ENCODE data around the gene CMIP. TPM values are rescaled to one million over a fixed set of nuclear protein-coding genes. Genes with fewer than 3 reads are reported as not detected.

Gene CMIP
- total RNA-seq, 1 donor, result 15.7 TPM

DNA sequence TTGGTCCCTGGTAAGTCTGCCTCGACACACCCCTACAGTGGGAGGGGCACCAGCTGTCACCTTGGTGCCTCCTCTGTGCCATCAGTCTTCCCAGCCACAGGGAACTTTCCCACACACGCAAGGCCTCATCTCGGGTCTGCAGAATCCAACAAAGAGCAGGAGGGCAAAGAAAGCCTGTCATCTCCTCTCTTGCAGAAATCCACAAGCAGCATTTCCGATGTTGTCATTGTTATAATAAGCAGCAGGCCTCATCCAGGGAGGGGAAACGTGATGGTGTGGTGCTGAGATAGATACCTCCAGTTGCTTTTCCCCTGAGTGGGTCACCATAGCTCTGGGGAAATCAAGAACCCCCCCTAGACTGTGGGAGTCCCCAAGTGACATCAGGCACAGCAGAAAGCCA, 110.4 kb downstream of the CMIP start:
- TF ChIP-seq, protein P1, sequence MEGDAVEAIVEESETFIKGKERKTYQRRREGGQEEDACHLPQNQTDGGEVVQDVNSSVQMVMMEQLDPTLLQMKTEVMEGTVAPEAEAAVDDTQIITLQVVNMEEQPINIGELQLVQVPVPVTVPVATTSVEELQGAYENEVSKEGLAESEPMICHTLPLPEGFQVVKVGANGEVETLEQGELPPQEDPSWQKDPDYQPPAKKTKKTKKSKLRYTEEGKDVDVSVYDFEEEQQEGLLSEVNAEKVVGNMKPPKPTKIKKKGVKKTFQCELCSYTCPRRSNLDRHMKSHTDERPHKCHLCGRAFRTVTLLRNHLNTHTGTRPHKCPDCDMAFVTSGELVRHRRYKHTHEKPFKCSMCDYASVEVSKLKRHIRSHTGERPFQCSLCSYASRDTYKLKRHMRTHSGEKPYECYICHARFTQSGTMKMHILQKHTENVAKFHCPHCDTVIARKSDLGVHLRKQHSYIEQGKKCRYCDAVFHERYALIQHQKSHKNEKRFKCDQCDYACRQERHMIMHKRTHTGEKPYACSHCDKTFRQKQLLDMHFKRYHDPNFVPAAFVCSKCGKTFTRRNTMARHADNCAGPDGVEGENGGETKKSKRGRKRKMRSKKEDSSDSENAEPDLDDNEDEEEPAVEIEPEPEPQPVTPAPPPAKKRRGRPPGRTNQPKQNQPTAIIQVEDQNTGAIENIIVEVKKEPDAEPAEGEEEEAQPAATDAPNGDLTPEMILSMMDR (IDR thresholded peaks at IDR 0.05; ENCODE audit: insufficient read depth, low read length), result no peak
- no peak overlapping the region for H3K4me3 ChIP-seq (ENCODE audit: low read depth, low read length)
- DNase-seq (ENCODE audit: low read depth), result no peak

DNA sequence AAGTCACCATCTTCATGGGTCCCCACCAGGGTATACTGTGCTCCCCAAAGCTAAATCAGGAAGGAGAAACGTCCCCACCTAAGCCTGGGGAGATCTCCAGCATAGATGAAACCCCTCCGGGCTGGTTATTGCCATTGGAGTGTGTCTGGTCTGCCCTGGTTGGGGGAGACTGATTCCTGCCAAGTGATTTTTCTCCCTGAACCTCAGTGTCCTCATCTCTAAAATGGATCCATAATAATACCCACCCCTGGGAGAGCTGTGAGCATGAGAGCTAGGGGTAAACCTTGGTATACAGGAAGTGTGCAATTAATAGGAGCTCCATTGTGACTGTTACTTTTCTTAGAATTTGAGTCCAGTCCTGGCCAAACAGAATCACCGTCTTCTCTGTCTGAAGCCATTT, 111.1 kb downstream of the CMIP start:
- no peak for DNase-seq (ENCODE audit: low read depth)
- H3K4me3 ChIP-seq (ENCODE audit: low read depth, low read length), result no peak overlapping the region
- TF ChIP-seq, protein P1 (IDR thresholded peaks at IDR 0.05; ENCODE audit: insufficient read depth, low read length), result no peak

DNA sequence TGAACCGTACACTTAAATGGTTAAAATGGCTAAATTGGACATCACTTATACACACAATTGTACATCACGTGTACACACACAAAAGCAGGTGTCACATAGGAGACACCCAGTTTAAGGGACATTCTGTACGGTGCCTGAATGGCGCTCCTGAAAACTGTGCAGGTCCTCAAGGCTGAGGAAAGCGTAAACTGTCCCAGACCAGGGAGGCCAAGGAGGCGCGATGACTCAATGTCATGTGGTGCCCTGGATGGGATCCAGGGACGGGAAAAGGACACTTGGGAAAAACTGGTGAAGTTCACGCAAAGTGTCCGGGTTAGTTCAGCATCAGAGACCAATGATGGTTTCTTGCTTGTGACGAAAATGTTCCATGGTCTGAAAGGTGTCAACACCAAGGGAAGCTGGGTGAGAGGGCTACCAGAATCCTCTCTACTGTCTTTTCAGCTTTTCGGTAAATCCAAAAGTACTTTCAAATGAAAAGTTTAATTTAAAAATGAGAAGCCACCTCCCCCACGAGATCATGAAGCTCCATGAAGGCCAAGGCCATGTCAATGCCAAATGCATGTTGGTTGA, 112.2 kb downstream of the CMIP start:
- H3K4me3 ChIP-seq (ENCODE audit: low read depth, low read length), result no peak overlapping the region
- no peak for DNase-seq (ENCODE audit: low read depth)
- TF ChIP-seq, protein P1 (IDR thresholded peaks at IDR 0.05; ENCODE audit: insufficient read depth, low read length), result no peak

DNA sequence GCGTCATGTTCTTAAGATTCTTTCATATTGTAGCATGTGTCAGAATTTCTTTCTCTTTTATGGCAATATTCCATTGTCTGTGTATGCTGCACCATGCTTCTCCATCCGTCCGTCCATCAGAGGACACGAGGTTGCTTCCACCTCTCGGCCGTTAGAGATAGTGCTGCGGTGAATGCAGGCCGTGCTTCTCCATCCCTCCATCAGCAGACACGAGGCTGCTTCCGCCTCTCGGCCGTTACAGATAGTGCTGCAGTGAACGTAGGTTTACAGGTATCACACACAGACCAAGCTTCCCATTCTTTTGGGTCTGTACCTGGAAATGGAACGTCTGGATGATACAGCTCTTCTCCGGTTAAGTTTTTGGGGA, 113.5 kb downstream of the CMIP start:
- DNase-seq (ENCODE audit: low read depth), result no peak
- TF ChIP-seq, protein P1 (IDR thresholded peaks at IDR 0.05; ENCODE audit: insufficient read depth, low read length), result no peak

DNA sequence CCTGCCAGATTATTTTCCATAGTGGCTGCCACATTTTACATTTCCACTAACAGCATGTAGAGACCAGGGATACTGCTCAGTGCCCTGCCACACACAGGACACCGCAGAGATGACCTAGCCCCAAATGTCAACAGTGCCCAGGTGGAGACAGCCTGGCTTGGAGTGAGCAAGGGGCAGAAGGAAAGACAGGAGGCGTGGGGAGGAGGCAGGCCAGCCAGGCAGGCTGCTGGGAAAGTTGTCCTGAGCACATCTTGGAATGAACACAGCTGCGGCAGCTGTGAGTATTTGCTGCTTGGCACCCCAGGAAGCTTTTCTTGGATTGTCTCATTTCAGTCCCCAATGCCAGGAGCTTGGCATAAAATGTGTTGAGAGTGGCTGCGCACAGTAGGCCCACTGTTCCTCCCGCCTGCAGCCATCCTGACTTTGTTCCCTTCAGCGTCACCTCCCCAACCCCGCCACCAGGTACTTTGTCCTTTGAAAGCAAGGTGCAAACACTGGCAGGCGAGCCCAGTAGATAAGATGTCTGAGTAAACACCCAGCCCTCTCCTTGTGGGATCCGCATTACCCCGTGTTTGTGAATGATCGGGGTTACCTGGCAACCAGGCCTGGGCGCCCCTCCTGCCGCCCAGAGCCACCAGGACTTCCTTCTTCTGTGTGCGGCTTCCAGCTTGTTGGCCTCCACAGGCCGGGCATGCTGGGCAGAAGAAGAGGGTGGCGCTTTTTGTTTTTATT, 114.0 kb downstream of the CMIP start:
- no peak for DNase-seq (ENCODE audit: low read depth)
- TF ChIP-seq, protein P1 (IDR thresholded peaks at IDR 0.05; ENCODE audit: insufficient read depth, low read length), result no peak
- H3K4me3 ChIP-seq (ENCODE audit: low read depth, low read length), result no peak overlapping the region

More for the DNA sequence above, 113.5 kb downstream of the CMIP start:
- H3K4me3 ChIP-seq (ENCODE audit: low read depth, low read length), result no peak overlapping the region

DNA sequence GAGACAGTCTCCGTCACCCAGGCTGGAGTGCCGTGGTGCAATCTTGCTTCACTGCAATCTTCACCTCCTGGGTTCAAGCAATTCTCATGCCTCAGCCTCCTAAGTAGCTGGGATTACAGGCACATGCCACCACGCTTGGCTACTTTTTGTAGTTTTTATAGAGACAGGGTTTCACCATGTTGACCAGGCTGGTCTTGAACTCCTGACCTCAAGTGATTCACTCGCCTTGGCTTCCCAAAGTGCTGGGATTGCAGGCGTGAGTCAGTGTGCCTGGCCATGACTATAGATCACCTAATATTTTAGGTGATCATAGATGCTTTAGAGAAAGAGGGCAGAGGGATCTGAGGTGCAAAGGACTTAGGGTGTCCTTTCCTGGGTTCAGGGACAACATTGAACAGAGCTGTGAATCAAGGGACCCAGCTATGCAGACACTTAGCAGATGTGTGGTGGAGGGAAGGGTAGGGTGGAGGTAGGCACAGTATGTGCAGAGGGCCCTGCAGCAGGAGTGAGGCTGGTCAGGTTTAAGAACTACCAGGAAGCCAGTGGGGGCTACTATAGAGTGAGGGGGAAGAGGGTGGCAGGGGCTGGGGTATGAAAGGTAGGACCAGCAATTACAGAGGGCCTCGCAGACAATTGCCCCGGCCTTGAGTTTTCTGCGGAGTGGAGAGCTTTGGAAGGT, 116.5 kb downstream of the CMIP start:
- peak; percentile 25 for DNase-seq (ENCODE audit: low read depth)
- TF ChIP-seq, protein P1 (IDR thresholded peaks at IDR 0.05; ENCODE audit: insufficient read depth, low read length), result no peak

More for the DNA sequence above, 116.5 kb downstream of the CMIP start:
- H3K4me3 ChIP-seq (ENCODE audit: low read depth, low read length), result no peak overlapping the region
